C1 segment of cervical spinal cord (tissue), 14 donors: ENCODE results near the gene ASB16.
"Not testable (repeated sequence)": the region's sequence is repeated elsewhere in the genome, so short reads cannot be mapped to it uniquely, and the experiment has no call there.

Source experiments
- DNase-seq, 14 donors: peaks; one replicate each; lab custom pipeline; 2025; lab: John Stamatoyannopoulos, UW

Gene ASB16

GRCh38 chr17:44170499-44171201 is at the start of gene ASB16:
ASB16 (plus strand) TSS chr17:44170704; CDS start chr17:44170790, 86 bp downstream.
- DNase-seq, result peak in 2 of 14 donors; percentile 9 to 88

GRCh38 chr17:44120851-44121605 is 49.5 kb upstream of the ASB16 start:
- peak in 1 of 14 donors; percentile 22 for DNase-seq

- DNase-seq, result peak in 1 of 14 donors; percentile 13
Observed at GRCh38 chr17:44121997-44122815, 48.3 kb upstream of the ASB16 start.

- DNase-seq, result peak in 2 of 14 donors; percentile 17 to 30
Observed at GRCh38 chr17:44122816-44123355, 47.6 kb upstream of the ASB16 start.

GRCh38 chr17:44123356-44124117 is 47.0 kb upstream of the ASB16 start, which contains the start of gene HDAC5:
HDAC5 (minus strand) TSS chr17:44123641; CDS start chr17:44117515, 6,126 bp downstream.
- DNase-seq, result peak; percentile 91 to 98 (median 94)

- no peak for DNase-seq
Observed at GRCh38 chr17:44124118-44124438, 46.4 kb upstream of the ASB16 start.

GRCh38 chr17:44128383-44128782 is 42.1 kb upstream of the ASB16 start:
- no peak for DNase-seq

- DNase-seq, result no peak
Observed at GRCh38 chr17:44130693-44131349, 39.7 kb upstream of the ASB16 start.

- DNase-seq, result not testable (repeated sequence)
Observed at GRCh38 chr17:44131372-44131771, 39.1 kb upstream of the ASB16 start.

GRCh38 chr17:44132275-44132821 is 38.2 kb upstream of the ASB16 start:
- DNase-seq, result no peak

- no peak for DNase-seq
Observed at GRCh38 chr17:44133918-44134476, 36.5 kb upstream of the ASB16 start.

- DNase-seq, result no peak
Observed at GRCh38 chr17:44134752-44135568, 35.5 kb upstream of the ASB16 start.

- peak in 5 of 14 donors; percentile 12 to 92 (median 40) for DNase-seq
Observed at GRCh38 chr17:44137891-44138709, 32.4 kb upstream of the ASB16 start.

GRCh38 chr17:44143921-44144320 is 26.6 kb upstream of the ASB16 start:
- not testable (repeated sequence) for DNase-seq

GRCh38 chr17:44144966-44145739 is 25.4 kb upstream of the ASB16 start:
- DNase-seq, result no peak

GRCh38 chr17:44146375-44147346 is 23.8 kb upstream of the ASB16 start:
- no peak for DNase-seq
